Activated effector memory CD4-positive, alpha-beta T cell treated with anti-CD3 and anti-CD28 coated beads, Interleukin-2, amount 50 U/mL, for 16 hours (primary cell): ENCODE measurements around the gene ADCY7.

Experiments
- DNase-seq: peaks from one replicate; pipeline ENCODE4 v3.0.0-alpha.2; 2020

Gene ADCY7

GRCh38 chr16:50300942-50301625, 34.7 kb downstream of the ADCY7 start:
- peak; percentile 45 for DNase-seq

GRCh38 chr16:50301626-50302471, 35.5 kb downstream of the ADCY7 start:
- DNase-seq, result peak; percentile 56

GRCh38 chr16:50302472-50303005, 36.2 kb downstream of the ADCY7 start:
- peak; percentile 42 for DNase-seq

GRCh38 chr16:50303041-50303604, 36.8 kb downstream of the ADCY7 start:
- DNase-seq, result peak; percentile 49

GRCh38 chr16:50303605-50304466, 37.5 kb downstream of the ADCY7 start:
- DNase-seq, result peak; percentile 62

GRCh38 chr16:50304467-50305440, 38.4 kb downstream of the ADCY7 start:
- peak; percentile 60 for DNase-seq

GRCh38 chr16:50305441-50306061, 39.2 kb downstream of the ADCY7 start:
- DNase-seq, result peak; percentile 61

GRCh38 chr16:50306287-50306686, 39.9 kb downstream of the ADCY7 start:
- peak; percentile 46 for DNase-seq

GRCh38 chr16:50308237-50308965, 42.0 kb downstream of the ADCY7 start:
- DNase-seq, result peak; percentile 58

GRCh38 chr16:50309156-50309526, 42.8 kb downstream of the ADCY7 start:
- peak; percentile 57 for DNase-seq

- peak; percentile 55 for DNase-seq
Measured at GRCh38 chr16:50309527-50310307, 43.4 kb downstream of the ADCY7 start.

GRCh38 chr16:50310308-50311133, 44.2 kb downstream of the ADCY7 start:
- peak; percentile 58 for DNase-seq

GRCh38 chr16:50311134-50311528, 44.8 kb downstream of the ADCY7 start:
- DNase-seq, result peak; percentile 41

- peak; percentile 61 for DNase-seq
Measured at GRCh38 chr16:50311891-50312501, 45.6 kb downstream of the ADCY7 start.

GRCh38 chr16:50313596-50314478, 47.5 kb downstream of the ADCY7 start:
- DNase-seq, result peak; percentile 74

- no peak for DNase-seq
Measured at GRCh38 chr16:50314665-50315064, 48.3 kb downstream of the ADCY7 start.
